HCT116 (cell line): ENCODE measurements around the gene ARHGEF10L. TPM values are rescaled to one million over a fixed set of nuclear protein-coding genes. Genes with fewer than 3 reads are reported as not detected.

ENCODE experiments used
- ATAC-seq: fragments of 200-7000 bp; cut with Tn5 transposase; 2 replicates; pipeline ENCODE4 v1.9.1; 2020; ENCODE audit warnings: mild to moderate bottlenecking, moderate library complexity
- BruUV-seq: library from RNA; stranded (reverse); fragments of 400-500 nt; replicated peaks from 2 replicates; lab custom pipeline; 2021; lab: Mats Ljungman, UMichigan
- CTCF ChIA-PET: fragments of 300-600 bp; sonication (Branson Sonifier 250); formaldehyde crosslinking; loops from one replicate; lab custom pipeline; 2021; ENCODE audit warnings: antibody characterized with exemption; lab: Charles Lee
- POLR2A ChIA-PET: fragments of 300-600, 350-600 bp; sonication (Branson Sonifier 250); formaldehyde crosslinking; loops from one replicate; lab custom pipeline; 2021; ENCODE audit warnings: antibody characterized with exemption; lab: Charles Lee
- RAD21 ChIA-PET, 2 experiments: fragments of 300-600 bp; sonication (Branson Sonifier 250); formaldehyde crosslinking; loops; one replicate each; lab custom pipeline; 2023; ENCODE audit warnings: low total read pairs in 2 of 2; ENCODE audit not compliant: uncharacterized antibody in 2 of 2, unreplicated experiment in 2 of 2, low non-redundant PET in 1 of 2; lab: Charles Lee
- DNase-seq: peaks from one replicate; pipeline ENCODE4 v3.0.0-alpha.2; 2010; ENCODE audit warnings: low read depth, low spot score
- H2AFZ ChIP-seq: fragments of 200-600 bp; shearing (Covaris generic), sonication (generic); 2 replicates; pipeline ENCODE4 v1.6.1; 2017; ENCODE audit warnings: low read depth, mixed run types, mixed read lengths, antibody characterized with exemption, low read length; ENCODE audit not compliant: poor library complexity, severe bottlenecking
- H3K27ac ChIP-seq: 2 replicates; pipeline ENCODE4 v1.5.1; 2012; ENCODE audit warnings: low read depth, low read length
- H3K27me3 ChIP-seq: fragments of 200-600 bp; sonication (generic); 2 replicates; pipeline ENCODE4 v1.6.1; 2016; ENCODE audit warnings: mixed run types, low read length, mixed read lengths; ENCODE audit not compliant: insufficient read depth
- H3K36me3 ChIP-seq, 2 experiments: fragments of 200-500 bp in 1 of 2; fragments of 200-600 bp in 1 of 2; sonication (Bioruptor generic) in 1 of 2; sonication (generic) in 1 of 2; 2 replicates each; pipeline versions ENCODE4 v1.5.1 to v1.6.1; 2014 to 2016; ENCODE audit warnings: low read length in 2 of 2, inconsistent platforms in 1 of 2, mixed read lengths in 1 of 2, mixed run types in 1 of 2; ENCODE audit not compliant: insufficient read depth in 2 of 2, control insufficient read depth in 1 of 2
- H3K4me1 ChIP-seq, 2 experiments: fragments of 200-600 bp in 1 of 2; sonication (generic) in 1 of 2; 2 replicates each; pipeline versions ENCODE4 v1.5.1 to v1.6.1; 2012 to 2017; ENCODE audit warnings: low read length in 2 of 2, inconsistent platforms in 1 of 2, mild to moderate bottlenecking in 1 of 2, mixed read lengths in 1 of 2, mixed run types in 1 of 2, moderate library complexity in 1 of 2; ENCODE audit not compliant: insufficient read depth in 2 of 2, control insufficient read depth in 1 of 2
- H3K4me2 ChIP-seq: fragments of 200-600 bp; sonication (generic); 2 replicates; pipeline ENCODE4 v1.6.1; 2017; ENCODE audit warnings: mixed run types, low read length, mixed read lengths
- H3K4me3 ChIP-seq, 2 experiments: fragments of 200-600 bp in 1 of 2; sonication (generic) in 1 of 2; replicated peaks in 1 of 2; 2 replicates each; pipeline ENCODE4 v1.5.1; 2011 to 2016; ENCODE audit warnings: low read length in 2 of 2, control low read depth in 1 of 2, low read depth in 1 of 2, mild to moderate bottlenecking in 1 of 2, mixed read lengths in 1 of 2, mixed run types in 1 of 2
- H3K79me2 ChIP-seq: fragments of 200-600 bp; sonication (generic); 2 replicates; pipeline ENCODE4 v1.6.1; 2017; ENCODE audit warnings: mild to moderate bottlenecking, mixed run types, low read length, moderate library complexity, mixed read lengths; ENCODE audit not compliant: insufficient read depth
- H3K9ac ChIP-seq: fragments of 200-600 bp; sonication (generic); 2 replicates; pipeline ENCODE4 v1.6.1; 2016; ENCODE audit warnings: low read length, mixed read lengths
- H3K9me2 ChIP-seq: fragments of 200-600 bp; sonication (generic), shearing (Covaris generic); 2 replicates; pipeline ENCODE4 v1.6.1; 2017; ENCODE audit warnings: mixed run types, mild to moderate bottlenecking, moderate library complexity; ENCODE audit not compliant: insufficient read depth
- H3K9me3 ChIP-seq, 2 experiments: fragments of 200-500 bp in 1 of 2; fragments of 200-600 bp in 1 of 2; sonication (Bioruptor generic) in 1 of 2; sonication (generic) in 1 of 2; 2 replicates each; pipeline ENCODE4 v1.6.1; 2014 to 2017; ENCODE audit warnings: low read length in 2 of 2, mixed read lengths in 2 of 2, inconsistent platforms in 1 of 2, low read depth in 1 of 2, mild to moderate bottlenecking in 1 of 2, mixed run types in 1 of 2, moderate library complexity in 1 of 2; ENCODE audit not compliant: control insufficient read depth in 1 of 2, insufficient read depth in 1 of 2
- H4K20me1 ChIP-seq: fragments of 200-600 bp; sonication (generic), shearing (Covaris generic); 2 replicates; pipeline ENCODE4 v1.6.1; 2017; ENCODE audit warnings: mixed run types, mild to moderate bottlenecking, moderate library complexity; ENCODE audit not compliant: insufficient read depth
- CBX3 ChIP-seq: IDR thresholded peaks from 2 replicates; pipeline ENCODE4 v1.6.1; 2012; ENCODE audit warnings: low read depth
- CEBPB ChIP-seq: IDR thresholded peaks from 2 replicates; pipeline ENCODE4 v1.6.1; 2012; ENCODE audit warnings: low read depth
- EGR1 ChIP-seq: IDR thresholded peaks from 2 replicates; pipeline ENCODE4 v1.6.1; 2012; ENCODE audit warnings: low read depth
- ELF1 ChIP-seq: IDR thresholded peaks from 2 replicates; pipeline ENCODE4 v1.6.1; 2012; ENCODE audit warnings: low read depth, borderline replicate concordance
- EZH2phosphoT487 ChIP-seq: fragments of 200-600 bp; IDR thresholded peaks from 2 replicates; pipeline ENCODE4 v1.6.1; 2018; ENCODE audit warnings: antibody characterized with exemption, borderline replicate concordance
- FOSL1 ChIP-seq: IDR thresholded peaks from 2 replicates; pipeline ENCODE4 v1.6.1; 2012; ENCODE audit warnings: low read depth
- JUND ChIP-seq: IDR thresholded peaks from 2 replicates; pipeline ENCODE4 v1.6.1; 2012
- POLR2A ChIP-seq: IDR thresholded peaks from 2 replicates; pipeline ENCODE4 v1.7.0; 2011; ENCODE audit warnings: borderline replicate concordance; ENCODE audit not compliant: insufficient read depth, insufficient read length; ENCODE audit errors: extremely low read depth
- POLR2AphosphoS5 ChIP-seq: IDR thresholded peaks from 2 replicates; pipeline ENCODE4 v1.6.1; 2011; ENCODE audit warnings: mild to moderate bottlenecking, low read depth, low read length, moderate library complexity
- RAD21 ChIP-seq: IDR thresholded peaks from 2 replicates; pipeline ENCODE4 v1.6.1; 2012; ENCODE audit warnings: low read depth, mild to moderate bottlenecking
- SIN3A ChIP-seq: IDR thresholded peaks from 2 replicates; pipeline ENCODE4 v1.6.1; 2012; ENCODE audit warnings: low read depth
- SP1 ChIP-seq: IDR thresholded peaks from 2 replicates; pipeline ENCODE4 v1.6.1; 2012; ENCODE audit warnings: low read depth
- TCF7L2 ChIP-seq: IDR thresholded peaks from 2 replicates; pipeline ENCODE4 v1.7.0; 2011; ENCODE audit warnings: borderline replicate concordance, inconsistent platforms; ENCODE audit not compliant: insufficient read depth, insufficient read length; ENCODE audit errors: extremely low read depth
- YY1 ChIP-seq: IDR thresholded peaks from 2 replicates; pipeline ENCODE4 v1.6.1; 2011; ENCODE audit warnings: low read length, low read depth, moderate library complexity, mild to moderate bottlenecking; ENCODE audit not compliant: insufficient replicate concordance; ENCODE audit errors: extremely low read depth
- ZFX ChIP-seq: fragments of 450-650 bp; IDR thresholded peaks from 2 replicates; pipeline ENCODE4 v1.6.1; 2017
- ZNF274 ChIP-seq: fragments of 200-500 bp; sonication (Bioruptor generic); IDR thresholded peaks from 2 replicates; pipeline ENCODE4 v1.6.1; 2014; ENCODE audit warnings: mild to moderate bottlenecking, low read depth, low read length, inconsistent platforms
- intact Hi-C: fragments of 100-400 bp; cut with micrococcal nuclease; formaldehyde crosslinking; loops from 2 replicates; pipeline ENCODE4 v1.10.0; 2022
- total RNA-seq: library from RNA; stranded (reverse); gene quantifications from one replicate; pipeline ENCODE4 v1.2.1, GENCODE V29; 2021; ENCODE audit not compliant: unreplicated experiment
- TF ChIP-seq, protein P1 (sequence below): IDR thresholded peaks from 2 replicates; pipeline ENCODE4 v1.6.1; 2012
- TF ChIP-seq, protein P2 (sequence below): IDR thresholded peaks from 2 replicates; pipeline ENCODE4 v1.6.1; 2011; ENCODE audit warnings: mild to moderate bottlenecking, low read length, moderate library complexity; ENCODE audit not compliant: insufficient replicate concordance; ENCODE audit errors: extremely low read depth
- TF ChIP-seq, protein P3 (sequence below): IDR thresholded peaks from 2 replicates; pipeline ENCODE4 v1.6.1; 2012; ENCODE audit warnings: low read depth
- TF ChIP-seq, protein P4 (sequence below), 3 experiments: fragments of 200-600 bp in 1 of 3; sonication (generic) in 1 of 3; IDR thresholded peaks in 2 of 3; conservative IDR thresholded peaks in 1 of 3; 2 replicates each; pipeline ENCODE4 v1.5.1; 2012 to 2017; ENCODE audit warnings: low read depth in 2 of 3, low read length in 2 of 3, antibody characterized with exemption in 1 of 3, borderline replicate concordance in 1 of 3, control low read depth in 1 of 3, mild to moderate bottlenecking in 1 of 3, mixed read lengths in 1 of 3, mixed run types in 1 of 3, moderate library complexity in 1 of 3; ENCODE audit not compliant: insufficient read depth in 1 of 3

Gene ARHGEF10L
- total RNA-seq, 1 experiment from 2014 or later, result 14.7 TPM

GRCh38 chr1:17514776-17515175, 24.7 kb upstream of the ARHGEF10L start:
- CTCF ChIA-PET, result interaction anchor here (2.6 kb wide), 1 partner anchor 12 kb away, joined by 8 read pairs; no protein-coding TSS in a partner anchor
- no peak for ATAC-seq

More at GRCh38 chr1:17514776-17515175, 24.7 kb upstream of the ARHGEF10L start:
- Histone ChIP-seq H3K27ac (no peak overlapping the region), H3K9me2 (no peaks in the 10 kb centered on the region), H4K20me1 (no peaks in the 10 kb centered on the region), H2AFZ (no peak overlapping the region), H3K4me2 (no peak overlapping the region), H3K36me3 (no peaks in the 10 kb centered on the region), H3K27me3 (no peaks in the 10 kb centered on the region), H3K79me2 (no peaks in the 10 kb centered on the region), H3K9me3 (no peaks in the 10 kb centered on the region), H3K4me3 (no peak overlapping the region), H3K9ac (no peak overlapping the region), H3K4me1 (peaks cover 7 to 23% of the 10 kb centered on the region in 2 experiments)
- ChIA-PET RAD21 (no interaction called here), POLR2A (no interaction called here)
- TF ChIP-seq YY1 (no peak), ELF1 (no peak), ZFX (no peak), POLR2AphosphoS5 (no peak), JUND (no peak), SP1 (no peak), EZH2phosphoT487 (no peak), POLR2A (no peak), CBX3 (no peak), ZNF274 (no peak), EGR1 (no peak), RAD21 (no peak), SIN3A (no peak), FOSL1 (no peak), CEBPB (no peak), TCF7L2 (no peak)
- TF ChIP-seq, protein P1, sequence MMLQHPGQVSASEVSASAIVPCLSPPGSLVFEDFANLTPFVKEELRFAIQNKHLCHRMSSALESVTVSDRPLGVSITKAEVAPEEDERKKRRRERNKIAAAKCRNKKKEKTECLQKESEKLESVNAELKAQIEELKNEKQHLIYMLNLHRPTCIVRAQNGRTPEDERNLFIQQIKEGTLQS, result no peak
- TF ChIP-seq, protein P2, sequence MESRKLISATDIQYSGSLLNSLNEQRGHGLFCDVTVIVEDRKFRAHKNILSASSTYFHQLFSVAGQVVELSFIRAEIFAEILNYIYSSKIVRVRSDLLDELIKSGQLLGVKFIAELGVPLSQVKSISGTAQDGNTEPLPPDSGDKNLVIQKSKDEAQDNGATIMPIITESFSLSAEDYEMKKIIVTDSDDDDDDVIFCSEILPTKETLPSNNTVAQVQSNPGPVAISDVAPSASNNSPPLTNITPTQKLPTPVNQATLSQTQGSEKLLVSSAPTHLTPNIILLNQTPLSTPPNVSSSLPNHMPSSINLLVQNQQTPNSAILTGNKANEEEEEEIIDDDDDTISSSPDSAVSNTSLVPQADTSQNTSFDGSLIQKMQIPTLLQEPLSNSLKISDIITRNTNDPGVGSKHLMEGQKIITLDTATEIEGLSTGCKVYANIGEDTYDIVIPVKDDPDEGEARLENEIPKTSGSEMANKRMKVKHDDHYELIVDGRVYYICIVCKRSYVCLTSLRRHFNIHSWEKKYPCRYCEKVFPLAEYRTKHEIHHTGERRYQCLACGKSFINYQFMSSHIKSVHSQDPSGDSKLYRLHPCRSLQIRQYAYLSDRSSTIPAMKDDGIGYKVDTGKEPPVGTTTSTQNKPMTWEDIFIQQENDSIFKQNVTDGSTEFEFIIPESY, result no peak
- TF ChIP-seq, protein P3, sequence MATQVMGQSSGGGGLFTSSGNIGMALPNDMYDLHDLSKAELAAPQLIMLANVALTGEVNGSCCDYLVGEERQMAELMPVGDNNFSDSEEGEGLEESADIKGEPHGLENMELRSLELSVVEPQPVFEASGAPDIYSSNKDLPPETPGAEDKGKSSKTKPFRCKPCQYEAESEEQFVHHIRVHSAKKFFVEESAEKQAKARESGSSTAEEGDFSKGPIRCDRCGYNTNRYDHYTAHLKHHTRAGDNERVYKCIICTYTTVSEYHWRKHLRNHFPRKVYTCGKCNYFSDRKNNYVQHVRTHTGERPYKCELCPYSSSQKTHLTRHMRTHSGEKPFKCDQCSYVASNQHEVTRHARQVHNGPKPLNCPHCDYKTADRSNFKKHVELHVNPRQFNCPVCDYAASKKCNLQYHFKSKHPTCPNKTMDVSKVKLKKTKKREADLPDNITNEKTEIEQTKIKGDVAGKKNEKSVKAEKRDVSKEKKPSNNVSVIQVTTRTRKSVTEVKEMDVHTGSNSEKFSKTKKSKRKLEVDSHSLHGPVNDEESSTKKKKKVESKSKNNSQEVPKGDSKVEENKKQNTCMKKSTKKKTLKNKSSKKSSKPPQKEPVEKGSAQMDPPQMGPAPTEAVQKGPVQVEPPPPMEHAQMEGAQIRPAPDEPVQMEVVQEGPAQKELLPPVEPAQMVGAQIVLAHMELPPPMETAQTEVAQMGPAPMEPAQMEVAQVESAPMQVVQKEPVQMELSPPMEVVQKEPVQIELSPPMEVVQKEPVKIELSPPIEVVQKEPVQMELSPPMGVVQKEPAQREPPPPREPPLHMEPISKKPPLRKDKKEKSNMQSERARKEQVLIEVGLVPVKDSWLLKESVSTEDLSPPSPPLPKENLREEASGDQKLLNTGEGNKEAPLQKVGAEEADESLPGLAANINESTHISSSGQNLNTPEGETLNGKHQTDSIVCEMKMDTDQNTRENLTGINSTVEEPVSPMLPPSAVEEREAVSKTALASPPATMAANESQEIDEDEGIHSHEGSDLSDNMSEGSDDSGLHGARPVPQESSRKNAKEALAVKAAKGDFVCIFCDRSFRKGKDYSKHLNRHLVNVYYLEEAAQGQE, result no peak
- TF ChIP-seq, protein P4, sequence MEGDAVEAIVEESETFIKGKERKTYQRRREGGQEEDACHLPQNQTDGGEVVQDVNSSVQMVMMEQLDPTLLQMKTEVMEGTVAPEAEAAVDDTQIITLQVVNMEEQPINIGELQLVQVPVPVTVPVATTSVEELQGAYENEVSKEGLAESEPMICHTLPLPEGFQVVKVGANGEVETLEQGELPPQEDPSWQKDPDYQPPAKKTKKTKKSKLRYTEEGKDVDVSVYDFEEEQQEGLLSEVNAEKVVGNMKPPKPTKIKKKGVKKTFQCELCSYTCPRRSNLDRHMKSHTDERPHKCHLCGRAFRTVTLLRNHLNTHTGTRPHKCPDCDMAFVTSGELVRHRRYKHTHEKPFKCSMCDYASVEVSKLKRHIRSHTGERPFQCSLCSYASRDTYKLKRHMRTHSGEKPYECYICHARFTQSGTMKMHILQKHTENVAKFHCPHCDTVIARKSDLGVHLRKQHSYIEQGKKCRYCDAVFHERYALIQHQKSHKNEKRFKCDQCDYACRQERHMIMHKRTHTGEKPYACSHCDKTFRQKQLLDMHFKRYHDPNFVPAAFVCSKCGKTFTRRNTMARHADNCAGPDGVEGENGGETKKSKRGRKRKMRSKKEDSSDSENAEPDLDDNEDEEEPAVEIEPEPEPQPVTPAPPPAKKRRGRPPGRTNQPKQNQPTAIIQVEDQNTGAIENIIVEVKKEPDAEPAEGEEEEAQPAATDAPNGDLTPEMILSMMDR (IDR thresholded peaks at IDR 0.05 in 2 of 3, conservative IDR thresholded peaks at IDR 0.05 in 1 of 3; ENCODE audit: borderline replicate concordance in 1 of 3, insufficient read depth in 1 of 3, low read depth in 2 of 3, low read length in 2 of 3), result no peak
- intact Hi-C loops, result no loop called here
- DNase-seq, result no peak
- BruUV-seq, result no TSS peak
